ENCODE results near the gene KCNK10. TPM values are rescaled to one million over a fixed set of nuclear protein-coding genes. Genes with fewer than 3 reads are reported as not detected.

Gene KCNK10
- polyA plus RNA-seq, 1 of the 3 experiments (the other 2 are of a cell fraction) = not detected

GRCh38 chr14:88185843-88186242 lies 137.2 kb downstream of the KCNK10 start (continued):
- TF ChIP-seq USF1 (IDR thresholded peaks at IDR 0.05; ENCODE audit: borderline replicate concordance, low read depth) (no peak), RCOR1 (IDR thresholded peaks at IDR 0.05; ENCODE audit: low read length) (no peak), MXI1 (IDR thresholded peaks at IDR 0.05; ENCODE audit: low read depth, low read length) (no peak), MAX (IDR thresholded peaks at IDR 0.05; ENCODE audit: low read depth) (no peak), RAD21 (IDR thresholded peaks at IDR 0.05; ENCODE audit: low read length) (no peak), TEAD4 (IDR thresholded peaks at IDR 0.05; ENCODE audit: borderline replicate concordance, insufficient read depth) (no peak), POLR2AphosphoS5 (IDR thresholded peaks at IDR 0.05; ENCODE audit: low read depth, low read length) (no peak), GATA2 (CRISPR knock-in tag; IDR thresholded peaks at IDR 0.05) (no peak), CHD2 (IDR thresholded peaks at IDR 0.05; ENCODE audit: low read length, partially characterized antibody) (no peak), RFX5 (IDR thresholded peaks at IDR 0.05; ENCODE audit: low read length) (no peak)

GRCh38 chr14:88184956-88185355 lies 138.1 kb downstream of the KCNK10 start:
- no peak overlapping the region for H3K4me3 ChIP-seq (ENCODE audit: low read depth in 2 of 2, low read length in 1 of 2)
- H3F3A ChIP-seq (replicated peaks; ENCODE audit: insufficient read depth) = no peaks in the 10 kb centered on the region
- no peaks in the 10 kb centered on the region for H3K79me2 ChIP-seq (ENCODE audit: insufficient read depth)
- H3K36me3 ChIP-seq (replicated peaks in 1 of 2; ENCODE audit: control insufficient read depth in 1 of 2, insufficient read depth in 2 of 2, low read length in 1 of 2) = no peaks in the 10 kb centered on the region
- ChIA-PET POLR2A (no interaction called here), CTCF (interaction anchor here (0.6 to 1.2 kb wide), 2 partner anchors 16 to 265 kb away, joined by 3 read pairs; no protein-coding TSS in a partner anchor)
- H4K20me1 ChIP-seq (ENCODE audit: insufficient read depth) = no peaks in the 10 kb centered on the region
- WGBS (ENCODE audit: low lambda C conversion rate) = 62% methylated on average over 8 of the region's 8 CpGs
- H3K27me3 ChIP-seq (ENCODE audit: insufficient read depth) = no peaks in the 10 kb centered on the region
- no peaks in the 10 kb centered on the region for H3K9me2 ChIP-seq
- no peak overlapping the region for H3K4me2 ChIP-seq
- no peaks in the 10 kb centered on the region for H3K9me3 ChIP-seq
- no peak for DNase-seq
- H3K4me1 ChIP-seq (ENCODE audit: control insufficient read depth in 1 of 2, insufficient read depth in 2 of 2, low read depth in 1 of 2, low read length in 1 of 2) = no peaks in the 10 kb centered on the region; a peak in 1 of 4 replicates
- no peak overlapping the region for H3K27ac ChIP-seq (ENCODE audit: low read depth in 2 of 2, low read length in 1 of 2)
- H3K9ac ChIP-seq = no peak overlapping the region
- no peak overlapping the region for H2AFZ ChIP-seq (ENCODE audit: low read depth)
- TF ChIP-seq FOXJ3 (CRISPR knock-in tag; IDR thresholded peaks at IDR 0.05) (no peak), RAD21 (IDR thresholded peaks at IDR 0.05; ENCODE audit: low read length) (no peak)

- H2AFZ ChIP-seq (ENCODE audit: low read depth) = no peak overlapping the region
- no peaks in the 10 kb centered on the region for H4K20me1 ChIP-seq (ENCODE audit: insufficient read depth)
These were observed 142.0 kb downstream of the KCNK10 start for GRCh38 chr14:88181072-88181471.

More at GRCh38 chr14:88181072-88181471, 142.0 kb downstream of the KCNK10 start:
- Histone ChIP-seq H3F3A (replicated peaks; ENCODE audit: insufficient read depth) (no peaks in the 10 kb centered on the region), H3K4me3 (ENCODE audit: low read depth in 2 of 2, low read length in 1 of 2) (no peak overlapping the region), H3K79me2 (ENCODE audit: insufficient read depth) (no peaks in the 10 kb centered on the region), H3K9ac (no peak overlapping the region), H3K4me1 (ENCODE audit: control insufficient read depth in 1 of 2, insufficient read depth in 2 of 2, low read depth in 1 of 2, low read length in 1 of 2) (no peaks in the 10 kb centered on the region), H3K27me3 (ENCODE audit: insufficient read depth) (no peaks in the 10 kb centered on the region), H3K9me3 (no peaks in the 10 kb centered on the region), H3K36me3 (replicated peaks in 1 of 2; ENCODE audit: control insufficient read depth in 1 of 2, insufficient read depth in 2 of 2, low read length in 1 of 2) (no peaks in the 10 kb centered on the region), H3K27ac (ENCODE audit: low read depth in 2 of 2, low read length in 1 of 2) (no peak overlapping the region), H3K4me2 (no peak overlapping the region), H3K9me2 (no peaks in the 10 kb centered on the region)
- ChIA-PET POLR2A (no interaction called here), CTCF (interaction anchor here (0.9 to 3.5 kb wide), 3 partner anchors 8 to 199 kb away, joined by 3 to 18 read pairs (median 3); no protein-coding TSS in a partner anchor)
- WGBS (ENCODE audit: low lambda C conversion rate) = 20% methylated on average over 5 of the region's 5 CpGs
- DNase-seq = no peak
- TF ChIP-seq ZBTB33 (IDR thresholded peaks at IDR 0.05; ENCODE audit: borderline replicate concordance, low read depth) (no peak), NRF1 (IDR thresholded peaks at IDR 0.05; ENCODE audit: low read depth, low read length) (no peak), NFIC (IDR thresholded peaks at IDR 0.05; ENCODE audit: borderline replicate concordance) (no peak), ELF1 (IDR thresholded peaks at IDR 0.05) (no peak), RAD21 (IDR thresholded peaks at IDR 0.05; ENCODE audit: low read length) (no peak), JUND (IDR thresholded peaks at IDR 0.05) (no peak), MAX (IDR thresholded peaks at IDR 0.05; ENCODE audit: low read depth) (no peak), GABPA (IDR thresholded peaks at IDR 0.05; ENCODE audit: low read depth) (no peak), USF1 (IDR thresholded peaks at IDR 0.05; ENCODE audit: borderline replicate concordance, low read depth) (no peak)

Data from SK-N-SH (cell line).